ENCODE data around the gene CEBPB.

Gene CEBPB

DNA sequence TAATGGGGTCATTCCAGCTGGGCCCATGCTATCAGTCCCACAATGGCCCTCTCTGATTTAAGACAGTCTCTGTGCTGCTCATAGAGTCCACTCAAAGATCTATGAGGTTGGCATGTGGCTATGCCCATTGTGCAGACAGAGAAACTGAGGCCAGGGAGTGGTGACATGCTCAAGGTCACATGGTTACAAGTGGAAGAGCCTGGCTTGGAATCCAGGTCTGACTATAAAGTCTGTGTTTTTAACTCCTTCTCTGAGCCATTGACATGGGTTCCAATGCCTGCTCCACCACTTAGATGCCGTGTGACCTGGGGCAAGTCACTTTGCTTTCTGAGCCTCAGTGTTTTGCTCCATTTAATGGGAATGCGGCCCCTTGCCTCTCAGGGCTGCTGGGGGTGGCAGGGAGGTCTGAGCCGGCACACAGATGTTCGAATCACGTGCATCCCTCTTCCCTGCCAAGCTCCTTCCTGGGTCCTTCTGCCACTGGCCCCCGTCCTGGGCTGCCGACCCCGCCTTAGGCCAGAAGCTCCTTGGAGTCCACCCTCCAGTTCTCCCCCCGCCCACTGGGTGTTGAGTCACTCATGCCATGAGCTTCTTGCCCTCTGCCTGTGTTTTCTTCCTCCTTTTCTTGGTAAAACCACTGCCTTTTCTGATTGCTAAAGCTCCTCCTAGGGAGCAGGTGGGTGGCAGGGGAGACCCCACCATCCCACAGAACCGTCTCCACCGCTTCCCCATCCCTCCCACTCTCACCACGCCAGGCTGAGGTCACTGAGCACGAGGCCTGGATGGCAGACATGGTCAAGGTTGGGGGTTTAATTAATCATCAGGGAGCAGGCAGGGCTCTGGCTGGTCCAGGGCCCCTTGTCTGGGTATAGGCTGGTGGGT lies 35.7 kb downstream of the CEBPB start:
- no peak overlapping the region for H3K4me3 ChIP-seq (replicated peaks in 1 of 2; ENCODE audit: low read depth in 2 of 2, low read length in 2 of 2)
- TF ChIP-seq, protein P1, sequence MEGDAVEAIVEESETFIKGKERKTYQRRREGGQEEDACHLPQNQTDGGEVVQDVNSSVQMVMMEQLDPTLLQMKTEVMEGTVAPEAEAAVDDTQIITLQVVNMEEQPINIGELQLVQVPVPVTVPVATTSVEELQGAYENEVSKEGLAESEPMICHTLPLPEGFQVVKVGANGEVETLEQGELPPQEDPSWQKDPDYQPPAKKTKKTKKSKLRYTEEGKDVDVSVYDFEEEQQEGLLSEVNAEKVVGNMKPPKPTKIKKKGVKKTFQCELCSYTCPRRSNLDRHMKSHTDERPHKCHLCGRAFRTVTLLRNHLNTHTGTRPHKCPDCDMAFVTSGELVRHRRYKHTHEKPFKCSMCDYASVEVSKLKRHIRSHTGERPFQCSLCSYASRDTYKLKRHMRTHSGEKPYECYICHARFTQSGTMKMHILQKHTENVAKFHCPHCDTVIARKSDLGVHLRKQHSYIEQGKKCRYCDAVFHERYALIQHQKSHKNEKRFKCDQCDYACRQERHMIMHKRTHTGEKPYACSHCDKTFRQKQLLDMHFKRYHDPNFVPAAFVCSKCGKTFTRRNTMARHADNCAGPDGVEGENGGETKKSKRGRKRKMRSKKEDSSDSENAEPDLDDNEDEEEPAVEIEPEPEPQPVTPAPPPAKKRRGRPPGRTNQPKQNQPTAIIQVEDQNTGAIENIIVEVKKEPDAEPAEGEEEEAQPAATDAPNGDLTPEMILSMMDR (IDR thresholded peaks at IDR 0.05; ENCODE audit: low read depth, low read length) = no peak
- DNase-seq (ENCODE audit: low read depth in 2 of 2) = peak; percentile 46 to 67

GRCh38 chr20:50227506-50227905 lies 36.9 kb downstream of the CEBPB start:
- no peak for DNase-seq (ENCODE audit: low read depth in 2 of 2)
- TF ChIP-seq, protein P1 (IDR thresholded peaks at IDR 0.05; ENCODE audit: low read depth, low read length) = no peak
- no peak overlapping the region for H3K4me3 ChIP-seq (replicated peaks in 1 of 2; ENCODE audit: low read depth in 2 of 2, low read length in 2 of 2)

- no peak for DNase-seq (ENCODE audit: low read depth in 2 of 2)
- TF ChIP-seq, protein P1 (IDR thresholded peaks at IDR 0.05; ENCODE audit: low read depth, low read length) = no peak
- no peak overlapping the region for H3K4me3 ChIP-seq (replicated peaks in 1 of 2; ENCODE audit: low read depth in 2 of 2, low read length in 2 of 2)
These were observed 38.6 kb downstream of the CEBPB start for GRCh38 chr20:50229156-50229607.

GRCh38 chr20:50230184-50230583 lies 39.6 kb downstream of the CEBPB start:
- no peak for DNase-seq (ENCODE audit: low read depth in 2 of 2)
- H3K4me3 ChIP-seq (replicated peaks in 1 of 2; ENCODE audit: low read depth in 2 of 2, low read length in 2 of 2) = no peak overlapping the region
- TF ChIP-seq, protein P1 (IDR thresholded peaks at IDR 0.05; ENCODE audit: low read depth, low read length) = no peak

- no peak overlapping the region for H3K4me3 ChIP-seq (replicated peaks in 1 of 2; ENCODE audit: low read depth in 2 of 2, low read length in 2 of 2)
- TF ChIP-seq, protein P1 (IDR thresholded peaks at IDR 0.05; ENCODE audit: low read depth, low read length) = no peak
- no peak for DNase-seq (ENCODE audit: low read depth in 2 of 2)
These were observed 40.4 kb downstream of the CEBPB start for GRCh38 chr20:50230871-50231560.

GRCh38 chr20:50231854-50232253 lies 41.2 kb downstream of the CEBPB start:
- no peak overlapping the region for H3K4me3 ChIP-seq (replicated peaks in 1 of 2; ENCODE audit: low read depth in 2 of 2, low read length in 2 of 2)
- TF ChIP-seq, protein P1 (IDR thresholded peaks at IDR 0.05; ENCODE audit: low read depth, low read length) = no peak
- no peak for DNase-seq (ENCODE audit: low read depth in 2 of 2)

Data from cardiac fibroblast (primary cell).